Occipital lobe (tissue), 2 donors: ENCODE data around the gene VWA5B2. TPM values are rescaled to one million over a fixed set of nuclear protein-coding genes. Genes with fewer than 3 reads are reported as not detected.

Experiments used
- DNase-seq: peaks from one replicate; lab custom pipeline; 2025; lab: John Stamatoyannopoulos, UW
- total RNA-seq: library from RNA; depleted of rRNA; stranded (reverse); fragments of >200 nt; gene quantifications from one replicate; pipeline ENCODE4 v1.2.3, GENCODE V29; 2014

The VWA5B2 gene
- 0.31 TPM for total RNA-seq

GRCh38 chr3:184229394-184230080 lies at the start of gene VWA5B2:
Gene VWA5B2 (plus strand): TSS chr3:184229585. CDS start chr3:184230529, 944 bp downstream.
- DNase-seq = peak; percentile 60

- no peak for DNase-seq
These were observed 49.2 kb upstream of the VWA5B2 start for GRCh38 chr3:184180165-184180564.

- no peak for DNase-seq
These were observed 47.8 kb upstream of the VWA5B2 start for GRCh38 chr3:184181596-184181995.

- DNase-seq = no peak
These were observed 45.7 kb upstream of the VWA5B2 start for GRCh38 chr3:184183679-184184078.

GRCh38 chr3:184184546-184185230 lies 44.7 kb upstream of the VWA5B2 start:
- no peak for DNase-seq

GRCh38 chr3:184185461-184186183 lies 43.8 kb upstream of the VWA5B2 start:
- peak; percentile 98 for DNase-seq

GRCh38 chr3:184186184-184186901 lies 43.0 kb upstream of the VWA5B2 start, which contains the start of gene ABCF3:
Gene ABCF3 (plus strand): TSS chr3:184186199. CDS start chr3:184186208, 9 bp downstream.
- peak; percentile 63 for DNase-seq

GRCh38 chr3:184186902-184187207 lies 42.5 kb upstream of the VWA5B2 start:
- no peak for DNase-seq

GRCh38 chr3:184188080-184188479 lies 41.3 kb upstream of the VWA5B2 start:
- no peak for DNase-seq

- DNase-seq = no peak
These were observed 40.0 kb upstream of the VWA5B2 start for GRCh38 chr3:184189421-184189820.

GRCh38 chr3:184192889-184193288 lies 36.5 kb upstream of the VWA5B2 start:
- DNase-seq = no peak

- no peak for DNase-seq
These were observed 35.3 kb upstream of the VWA5B2 start for GRCh38 chr3:184193991-184194539.

- no peak for DNase-seq
These were observed 32.8 kb upstream of the VWA5B2 start for GRCh38 chr3:184196536-184196935.

- DNase-seq = no peak
These were observed 30.9 kb upstream of the VWA5B2 start for GRCh38 chr3:184198509-184198908.

- no peak for DNase-seq
These were observed 28.6 kb upstream of the VWA5B2 start for GRCh38 chr3:184200825-184201224.

GRCh38 chr3:184203526-184203925 lies 25.9 kb upstream of the VWA5B2 start:
- no peak for DNase-seq

- no peak for DNase-seq
These were observed 20.1 kb upstream of the VWA5B2 start for GRCh38 chr3:184209146-184209923.

- DNase-seq = no peak
These were observed 18.1 kb upstream of the VWA5B2 start for GRCh38 chr3:184211297-184211696.

- DNase-seq = no peak
These were observed 17.7 kb upstream of the VWA5B2 start for GRCh38 chr3:184211718-184212117.

- no peak for DNase-seq
These were observed 10.6 kb upstream of the VWA5B2 start for GRCh38 chr3:184218814-184219213.

- DNase-seq = no peak
These were observed 6.9 kb upstream of the VWA5B2 start for GRCh38 chr3:184222521-184222920.
